NK-92 treated with Interleukin-12 subunit alpha and Interleukin-12 subunit beta, amount 100 ng/mL, for 24 hours (cell line): ENCODE measurements around the gene SRP68.
A peak's percentile ranks its signal among the peaks of the same experiment; 100 is the strongest.

ENCODE experiments used
- DNase-seq: peaks from one replicate; lab custom pipeline; 2025; lab: John Stamatoyannopoulos, UW

The SRP68 gene

DNA sequence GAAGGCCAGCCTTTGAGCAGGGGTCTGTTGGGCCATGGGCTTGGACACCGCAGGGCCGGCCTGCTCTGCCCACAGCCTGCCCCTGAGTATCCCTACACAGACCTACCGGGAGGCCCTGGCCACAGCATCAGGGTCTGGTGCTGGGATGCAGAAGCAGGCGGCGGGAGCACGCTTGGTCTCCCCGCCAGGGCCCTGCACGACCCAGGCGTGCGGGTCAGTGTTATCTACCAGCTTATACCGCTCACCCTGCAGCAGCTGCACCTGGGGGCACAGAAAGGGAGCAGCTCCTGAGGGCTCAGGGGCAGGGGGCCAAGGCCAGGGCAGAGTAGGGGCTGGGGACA is 54.0 kb downstream of the SRP68 start:
- DNase-seq = no peak

DNA sequence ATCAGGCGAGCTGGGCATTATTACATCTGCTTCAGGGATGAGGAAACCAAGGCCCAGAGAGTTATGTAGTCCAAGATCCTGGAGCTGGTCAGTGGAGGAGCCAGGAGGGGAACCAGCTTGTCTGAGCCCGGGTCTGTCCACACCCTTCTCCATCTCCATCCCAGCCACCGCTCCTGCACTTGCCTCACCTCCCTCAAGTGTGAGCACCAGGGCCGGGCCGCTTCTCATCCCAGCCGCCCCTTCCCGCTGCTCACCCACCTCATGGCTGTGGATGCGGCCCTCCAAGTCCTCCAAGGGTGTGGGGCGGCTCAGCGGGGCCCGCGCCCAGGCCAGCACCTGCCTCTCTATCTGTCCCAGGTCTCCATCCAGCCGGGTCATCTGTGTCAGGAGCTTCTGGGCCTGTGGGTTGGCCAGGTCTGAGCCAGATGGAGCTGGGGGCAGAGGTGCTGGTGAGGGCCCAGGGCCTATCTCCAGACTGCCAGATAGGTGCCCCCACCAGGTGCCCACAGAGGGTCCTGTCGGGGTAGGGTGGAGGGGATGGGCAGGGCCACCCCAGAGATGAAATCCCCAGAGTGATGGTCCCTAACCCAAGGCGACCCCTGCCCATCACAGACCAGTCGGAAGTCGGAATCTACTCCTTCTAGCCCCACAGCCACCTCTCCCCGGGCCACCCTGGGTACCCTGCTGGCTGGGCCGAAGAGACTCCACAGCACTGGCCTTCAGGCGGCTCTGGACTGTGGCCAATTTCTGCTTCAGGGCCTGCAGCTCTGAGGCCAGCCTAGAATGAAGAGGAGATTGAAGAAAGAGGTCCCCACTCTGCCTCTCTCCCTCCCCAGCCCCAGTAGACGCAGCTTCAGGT is 54.6 kb downstream of the SRP68 start:
- DNase-seq = no peak

DNA sequence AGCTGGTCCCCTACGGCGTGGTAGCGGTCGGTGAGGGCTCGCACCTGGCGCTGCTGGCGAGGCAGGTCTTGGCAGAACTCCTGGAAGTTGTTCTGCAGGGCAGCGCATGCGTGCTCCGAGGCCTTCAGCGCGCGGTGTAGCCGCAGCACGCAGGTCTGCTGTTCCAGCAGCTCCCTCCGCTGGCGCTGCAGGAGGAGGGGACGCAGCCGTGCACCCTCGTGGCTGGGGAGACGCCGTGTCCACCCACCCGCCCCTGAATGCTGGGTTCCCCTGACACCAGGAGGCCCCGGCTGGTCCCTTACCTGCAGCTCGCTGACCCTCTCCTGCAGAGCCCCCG is 57.4 kb downstream of the SRP68 start:
- DNase-seq = no peak

DNA sequence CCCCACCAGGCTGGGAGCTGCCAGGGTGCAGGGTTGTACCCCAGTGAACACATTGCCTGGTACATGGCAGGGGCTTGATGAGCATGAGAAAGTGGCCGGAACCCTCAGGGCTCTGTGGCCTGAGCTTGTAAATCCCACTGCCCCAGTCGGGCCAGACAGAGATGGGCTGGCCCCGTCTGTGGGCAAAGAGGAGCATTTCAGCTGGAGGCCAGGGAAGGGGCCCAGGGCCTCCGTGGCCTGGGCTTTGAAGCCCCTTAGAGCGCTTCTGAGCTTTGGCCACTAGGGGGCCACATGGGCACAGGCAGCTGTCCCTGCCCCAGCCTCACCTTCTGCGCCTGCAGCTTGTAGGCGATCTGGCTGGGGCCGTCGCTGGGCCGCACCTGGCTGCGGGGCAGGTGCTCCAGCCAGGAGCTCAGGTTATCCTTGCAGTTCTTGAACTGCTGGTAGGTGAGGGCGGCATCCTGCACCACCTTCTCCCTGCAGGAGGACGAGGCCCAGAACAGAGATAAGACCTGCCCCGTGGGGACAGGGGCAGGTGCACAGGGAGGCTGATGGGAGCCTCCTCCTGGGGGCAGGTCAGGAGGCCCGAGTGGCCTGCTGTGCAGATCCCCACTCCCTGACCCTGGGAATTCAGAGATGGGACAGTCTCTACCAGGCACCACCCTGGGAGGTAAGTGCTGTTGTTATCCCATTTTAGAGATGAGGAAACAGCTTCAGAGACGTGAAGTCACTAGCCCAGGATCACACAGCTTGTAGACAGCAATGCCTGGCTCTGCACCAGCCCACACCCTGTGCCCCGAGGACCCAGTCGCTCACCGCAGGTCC is 58.0 kb downstream of the SRP68 start:
- DNase-seq = peak; percentile 45

DNA sequence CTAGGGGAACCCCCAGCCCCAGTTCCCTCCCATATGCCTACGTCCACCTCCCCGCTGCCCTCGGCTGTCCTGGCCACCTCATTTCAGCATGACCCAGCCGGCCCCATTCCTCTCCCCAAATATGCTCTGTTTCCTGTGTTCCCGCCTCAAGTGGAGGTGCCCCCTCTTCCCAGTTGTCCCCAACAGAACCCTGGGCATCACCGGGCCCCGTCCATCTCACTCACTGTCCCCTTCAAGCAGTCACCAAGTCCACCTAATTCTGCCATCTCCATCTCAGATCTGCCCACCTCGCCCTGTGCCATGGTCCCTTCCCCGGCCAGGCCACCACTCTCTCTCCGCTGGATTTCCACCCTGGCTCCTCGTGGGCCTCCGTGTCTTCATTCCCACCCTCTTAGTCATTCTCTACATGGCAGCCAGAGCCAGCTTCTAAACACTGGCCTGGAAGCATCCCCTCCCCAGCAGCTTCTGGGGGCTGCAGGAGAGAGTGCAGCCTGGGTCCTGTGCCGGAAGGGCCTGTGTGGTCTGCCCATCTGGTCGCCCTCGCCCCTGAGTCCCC is 58.9 kb downstream of the SRP68 start:
- no peak for DNase-seq

DNA sequence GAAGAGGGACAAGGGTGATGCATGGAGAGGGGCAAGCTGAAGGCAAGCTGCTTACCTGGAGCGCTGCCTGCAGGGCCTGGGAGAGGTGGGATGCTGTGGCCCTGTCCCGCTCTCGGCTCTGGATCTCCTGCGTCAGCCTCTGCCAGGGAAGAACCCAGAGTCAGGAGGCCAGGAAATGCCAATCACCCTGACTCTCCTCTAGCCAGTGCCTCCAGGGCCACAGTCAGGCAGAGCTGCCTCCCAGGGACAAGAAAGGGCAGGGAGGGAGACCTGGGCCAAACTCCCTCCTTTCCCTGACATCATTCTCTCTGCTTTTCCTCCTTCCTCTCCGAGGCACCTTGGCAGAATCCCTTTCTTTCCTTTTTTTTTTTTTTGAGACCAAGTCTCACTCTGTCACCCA is 60.4 kb downstream of the SRP68 start:
- no peak for DNase-seq

DNA sequence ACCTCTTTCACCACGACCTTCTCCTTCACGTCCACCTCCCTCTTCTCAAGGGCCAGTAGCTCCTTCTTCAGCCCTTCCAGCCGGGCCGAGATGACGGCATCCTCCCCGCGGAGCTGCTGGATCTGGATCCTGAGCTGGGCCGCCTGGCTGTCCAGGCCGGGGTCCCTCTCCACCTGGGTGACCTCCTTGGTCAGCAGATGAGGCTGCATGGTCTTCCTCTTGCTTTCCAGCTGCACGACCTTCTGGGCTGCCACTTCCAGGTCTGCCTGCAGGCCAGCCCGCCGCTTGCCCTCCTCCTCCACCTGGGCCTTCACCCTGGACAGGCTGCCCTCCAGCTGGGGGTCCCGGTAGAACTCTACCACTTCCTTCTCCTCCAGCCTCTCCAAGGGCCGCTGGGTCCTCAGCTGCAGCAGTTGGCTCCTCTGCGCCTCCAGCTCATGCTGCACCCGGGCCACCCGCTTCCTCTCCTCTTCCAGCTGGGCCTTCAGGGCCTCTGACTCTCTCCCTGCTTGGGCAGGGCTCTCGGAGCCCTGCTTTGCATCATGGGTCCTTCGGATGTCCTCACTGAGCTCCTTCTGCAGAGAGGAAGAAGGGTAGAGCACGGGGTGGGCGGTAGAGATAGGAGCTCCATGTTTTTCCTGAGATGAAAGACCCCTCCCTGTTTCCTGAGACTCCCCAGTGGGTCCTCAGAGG is 62.2 kb downstream of the SRP68 start:
- no peak for DNase-seq

DNA sequence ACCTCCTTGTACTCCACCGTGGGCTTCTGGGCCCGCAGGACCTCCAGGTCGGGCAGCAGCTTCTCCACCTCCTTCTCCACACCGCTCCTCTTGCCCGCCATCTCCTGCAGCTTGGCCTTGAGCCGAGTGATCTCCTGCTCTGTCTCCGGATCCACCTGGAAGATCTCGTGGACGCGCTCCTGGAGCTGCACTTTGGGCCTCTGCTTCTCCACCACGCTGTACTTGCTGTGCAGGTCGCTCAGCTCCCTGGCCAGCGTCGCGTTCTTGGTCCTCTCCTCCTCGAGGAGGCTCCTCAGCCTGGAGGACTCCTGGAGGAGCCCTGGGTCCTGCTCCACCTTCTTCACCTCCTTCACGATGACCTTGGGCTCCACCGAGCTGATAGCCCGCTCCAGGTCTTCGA is 62.9 kb downstream of the SRP68 start:
- no peak for DNase-seq

DNA sequence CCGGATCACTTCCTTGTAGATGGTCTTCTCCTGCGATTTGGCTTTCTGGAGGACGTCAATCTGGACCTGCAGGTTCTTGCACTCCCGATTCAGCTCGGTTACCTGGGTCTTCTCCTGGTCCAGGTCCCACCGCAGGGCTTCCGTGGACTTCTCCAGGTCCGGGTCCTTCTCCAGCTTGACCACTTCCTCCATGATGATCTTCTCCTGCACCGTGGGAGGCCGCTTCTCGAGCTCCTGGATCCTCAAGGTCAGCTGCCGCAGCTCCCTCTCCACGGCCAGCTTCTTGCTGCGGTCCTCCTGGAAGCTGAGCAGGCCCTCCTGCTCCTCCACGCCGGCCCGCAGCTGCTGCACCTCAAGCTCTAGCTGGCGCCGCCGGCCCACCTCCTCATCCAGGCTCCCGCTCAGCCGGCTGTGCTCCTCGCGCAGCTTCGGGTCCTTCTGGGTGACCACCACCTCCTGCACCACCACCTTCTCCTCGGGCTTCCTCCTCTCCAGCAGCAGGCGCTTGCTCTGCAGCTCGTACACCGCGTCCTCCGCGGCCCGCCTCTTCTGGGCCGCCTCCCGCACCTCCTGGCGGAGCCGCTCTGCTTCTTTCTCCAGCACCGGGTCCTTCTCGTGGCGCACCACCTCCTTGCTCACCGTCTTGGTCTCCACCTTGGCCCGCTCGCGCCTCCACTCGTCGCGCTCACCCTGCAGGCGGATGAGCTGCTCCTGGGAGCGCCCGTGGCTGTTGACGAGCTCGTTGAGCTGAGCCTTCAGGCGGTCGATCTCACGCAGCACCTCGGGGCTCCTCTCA is 63.5 kb downstream of the SRP68 start:
- DNase-seq = no peak

DNA sequence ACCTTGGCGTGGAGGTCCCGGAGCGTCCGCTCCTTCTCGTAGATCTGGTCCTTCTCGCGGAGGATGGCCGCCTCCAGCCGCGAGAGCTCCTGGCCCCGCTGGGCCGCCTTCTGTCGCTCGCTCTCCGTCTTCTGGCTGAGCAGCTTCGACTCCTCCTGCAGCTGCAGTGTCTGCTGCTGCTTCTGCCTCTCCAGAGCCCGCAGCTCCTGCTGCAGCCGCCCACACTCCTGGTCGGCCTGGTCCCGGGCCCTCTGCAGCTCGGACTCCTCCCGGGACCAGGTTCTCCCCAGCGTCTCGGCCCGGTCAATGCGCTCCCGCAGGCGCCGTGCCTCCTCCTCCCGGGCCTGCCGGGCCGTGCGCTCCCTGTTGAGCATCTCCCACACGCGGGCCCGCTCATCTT is 64.1 kb downstream of the SRP68 start:
- DNase-seq = no peak

DNA sequence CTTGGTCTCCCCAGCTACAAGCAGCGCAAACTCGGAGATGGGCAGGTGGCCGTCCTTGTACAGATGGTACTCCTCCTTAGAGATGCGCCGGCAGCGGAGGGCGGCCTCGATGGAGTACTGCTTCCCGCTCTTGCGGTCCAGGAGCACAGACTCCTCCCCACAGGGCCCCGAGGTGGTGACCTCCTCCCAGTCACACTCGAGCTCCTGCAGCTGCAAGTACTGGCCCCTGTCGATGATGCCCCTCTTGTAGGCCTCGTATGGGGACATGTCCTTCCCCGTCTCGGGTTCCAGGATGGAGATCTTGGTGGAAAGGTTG is 64.5 kb downstream of the SRP68 start:
- no peak for DNase-seq

DNA sequence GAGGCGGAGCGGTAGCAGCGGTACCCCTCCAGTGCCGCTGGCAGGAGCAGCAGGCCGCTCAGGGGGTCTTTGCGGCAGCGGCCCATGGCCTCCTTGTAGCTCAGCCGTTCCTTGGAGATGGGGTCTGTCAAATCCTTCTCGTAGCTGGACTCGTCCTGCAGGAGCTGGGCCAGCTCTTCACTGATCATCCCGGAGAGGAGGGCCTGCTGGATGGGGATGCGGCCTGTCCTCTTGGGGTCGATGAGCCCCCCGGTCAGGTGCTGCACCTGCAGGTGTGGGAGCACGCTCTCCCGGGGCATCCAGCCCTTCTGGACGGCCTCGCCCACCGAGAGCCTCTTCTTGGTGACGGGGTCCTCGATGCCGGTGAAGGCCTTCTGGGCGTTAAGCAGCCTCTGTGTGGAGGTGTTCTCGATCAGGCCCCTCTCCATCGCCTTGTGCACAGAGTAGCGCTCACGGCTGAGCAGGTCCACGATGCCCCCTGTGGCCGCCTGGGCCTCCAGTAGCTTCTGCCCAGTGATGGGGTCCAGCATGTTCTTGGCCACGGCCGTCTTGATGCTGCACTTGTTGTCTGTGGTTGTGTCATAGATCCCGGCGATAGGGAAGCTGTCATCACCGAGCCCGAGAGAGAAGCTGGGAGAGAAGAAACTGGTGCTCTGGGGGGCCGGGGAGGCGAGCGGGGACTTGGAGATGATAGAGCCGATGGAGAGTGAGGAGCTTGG is 65.0 kb downstream of the SRP68 start:
- no peak for DNase-seq

DNA sequence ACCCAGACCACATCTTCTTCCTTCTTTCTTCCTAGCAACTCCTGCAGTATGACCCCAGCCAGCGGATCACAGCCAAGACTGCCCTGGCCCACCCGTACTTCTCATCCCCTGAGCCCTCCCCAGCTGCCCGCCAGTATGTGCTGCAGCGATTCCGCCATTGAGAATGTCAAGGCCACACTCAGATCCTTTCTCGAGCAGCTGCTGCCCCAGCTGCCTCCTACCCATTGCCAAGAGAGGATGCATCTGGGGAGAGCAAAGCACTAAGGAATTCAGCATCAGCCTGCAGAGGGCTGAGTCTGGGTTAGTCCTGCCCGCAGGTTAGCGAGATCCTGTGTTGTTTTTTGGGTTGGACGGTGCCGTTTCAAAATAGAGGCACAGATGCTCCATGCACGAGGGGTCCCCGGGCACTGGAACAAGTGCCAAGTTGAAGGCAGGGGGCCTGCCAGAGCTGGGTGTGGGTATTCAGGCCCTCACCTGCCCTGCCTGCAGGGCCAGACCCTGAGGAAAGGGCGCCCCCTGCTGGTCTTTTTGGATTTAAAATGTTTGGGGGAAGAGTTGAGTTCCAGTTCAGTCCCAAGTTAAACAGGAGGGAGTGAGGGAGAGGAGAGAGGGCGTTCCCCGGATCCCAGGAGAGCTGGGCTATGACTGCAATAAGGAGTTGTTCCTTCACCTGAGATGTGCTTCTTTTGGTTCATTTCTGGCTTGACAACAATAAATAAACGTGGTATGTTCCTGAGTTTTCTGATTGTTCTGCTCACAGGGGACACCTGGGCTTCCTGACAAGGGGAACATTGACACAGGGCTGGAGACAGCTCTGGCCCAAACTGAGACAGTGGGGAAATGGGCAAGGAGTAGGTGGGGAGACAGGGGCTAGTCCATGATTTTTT is 66.8 kb downstream of the SRP68 start:
- peak; percentile 58 for DNase-seq

DNA sequence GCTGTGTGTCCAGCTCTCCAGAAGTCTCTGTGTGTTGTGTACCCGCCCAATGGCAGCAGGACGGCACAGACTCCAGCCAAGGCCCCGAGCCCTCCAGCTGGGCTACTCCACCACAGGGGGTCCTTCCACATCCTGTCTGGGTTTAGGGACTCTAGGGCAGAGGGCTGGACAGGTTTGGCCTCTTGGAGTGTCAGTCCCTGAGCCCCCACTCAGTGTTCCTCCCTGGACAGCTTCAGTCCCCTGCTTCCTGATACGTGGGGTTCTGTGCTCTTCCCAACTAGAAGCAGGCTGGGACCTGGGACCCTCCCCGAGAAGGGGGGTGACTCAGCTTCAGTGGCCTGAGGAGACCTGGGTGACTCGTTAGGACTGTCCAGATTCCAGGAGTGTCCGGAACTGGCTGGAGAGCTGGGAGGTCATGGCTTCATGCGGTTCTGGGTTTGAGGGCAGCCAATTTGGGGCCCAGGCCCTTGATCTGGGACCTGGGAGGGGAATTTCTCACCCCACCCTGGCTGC is 67.5 kb downstream of the SRP68 start:
- no peak for DNase-seq

DNA sequence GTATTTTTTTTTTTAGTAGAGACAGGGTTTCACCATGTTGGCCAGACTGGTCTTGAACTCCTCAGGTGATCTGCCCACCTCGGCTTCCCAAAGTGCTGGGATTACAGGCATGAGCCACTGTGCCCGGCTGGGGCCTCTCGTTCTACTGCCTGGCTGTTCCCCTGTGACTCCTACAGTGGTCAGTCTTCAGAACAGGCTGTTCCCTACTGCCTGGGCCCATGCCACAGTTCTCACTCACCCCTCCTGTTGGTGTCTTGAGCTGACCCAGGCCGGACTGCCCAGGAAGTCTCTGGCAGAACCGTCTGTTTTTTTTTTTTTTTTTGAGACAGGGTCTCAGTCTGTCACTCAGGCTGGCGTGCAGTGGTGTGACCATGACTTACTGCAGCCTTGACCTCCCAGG is 68.4 kb downstream of the SRP68 start:
- no peak for DNase-seq

DNA sequence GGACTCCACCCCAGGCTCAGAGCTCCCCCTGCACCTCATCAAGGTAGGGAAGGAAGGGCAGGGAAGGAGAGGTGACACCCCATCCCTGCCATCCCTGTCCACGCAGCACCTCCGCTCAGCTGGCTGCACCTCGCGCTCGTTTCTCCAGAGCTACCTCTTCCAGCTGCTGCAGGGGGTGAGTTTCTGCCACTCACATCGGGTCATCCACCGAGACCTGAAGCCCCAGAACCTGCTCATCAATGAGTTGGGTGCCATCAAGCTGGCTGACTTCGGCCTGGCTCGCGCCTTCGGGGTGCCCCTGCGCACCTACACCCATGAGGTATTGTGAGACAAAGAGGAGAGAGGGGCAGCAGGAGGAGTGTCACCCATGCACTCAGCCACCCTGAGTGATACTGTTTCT is 70.2 kb downstream of the SRP68 start:
- DNase-seq = no peak

DNA sequence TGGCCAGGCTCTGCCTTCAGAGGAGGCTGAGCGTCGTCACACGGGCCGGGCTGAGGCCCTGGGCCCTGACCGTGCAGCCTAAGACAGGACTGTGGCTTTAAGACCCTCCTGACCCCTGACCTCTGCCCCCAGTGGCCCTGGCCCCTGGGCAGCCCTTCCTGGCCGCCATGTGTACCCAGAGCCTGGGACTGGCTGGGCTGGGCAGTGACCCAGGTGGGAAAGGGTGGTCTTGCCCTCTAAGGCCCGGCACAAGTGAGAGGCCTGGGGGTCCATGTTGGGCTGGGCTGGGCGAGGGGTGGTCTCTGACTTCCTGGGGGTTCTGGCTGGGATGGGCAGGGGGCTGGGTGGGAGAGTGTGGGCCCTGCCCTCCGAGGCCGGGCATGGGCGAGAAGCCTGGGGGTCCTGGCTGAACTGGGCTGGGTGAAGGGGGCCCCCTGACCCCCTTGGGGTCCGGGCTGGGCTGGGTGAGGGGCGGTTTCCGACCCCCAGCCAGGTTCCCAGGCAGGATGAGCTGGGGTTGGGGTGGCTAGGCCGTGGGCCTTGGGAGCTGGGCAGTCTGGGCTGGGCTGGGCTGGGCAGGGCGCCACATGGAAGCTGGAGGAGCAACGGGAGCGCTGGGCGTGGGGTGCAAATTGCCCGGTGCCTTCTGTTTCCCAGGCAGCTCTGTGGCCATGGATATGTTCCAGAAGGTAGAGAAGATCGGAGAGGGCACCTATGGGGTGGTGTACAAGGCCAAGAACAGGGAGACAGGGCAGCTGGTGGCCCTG is 71.4 kb downstream of the SRP68 start, which contains the start of gene CDK3:
Gene CDK3, plus strand, starts transcription at position 101 of the 767 bp plus-strand sequence. Its CDS starts 571 bp downstream, at position 672.
- no peak for DNase-seq

DNA sequence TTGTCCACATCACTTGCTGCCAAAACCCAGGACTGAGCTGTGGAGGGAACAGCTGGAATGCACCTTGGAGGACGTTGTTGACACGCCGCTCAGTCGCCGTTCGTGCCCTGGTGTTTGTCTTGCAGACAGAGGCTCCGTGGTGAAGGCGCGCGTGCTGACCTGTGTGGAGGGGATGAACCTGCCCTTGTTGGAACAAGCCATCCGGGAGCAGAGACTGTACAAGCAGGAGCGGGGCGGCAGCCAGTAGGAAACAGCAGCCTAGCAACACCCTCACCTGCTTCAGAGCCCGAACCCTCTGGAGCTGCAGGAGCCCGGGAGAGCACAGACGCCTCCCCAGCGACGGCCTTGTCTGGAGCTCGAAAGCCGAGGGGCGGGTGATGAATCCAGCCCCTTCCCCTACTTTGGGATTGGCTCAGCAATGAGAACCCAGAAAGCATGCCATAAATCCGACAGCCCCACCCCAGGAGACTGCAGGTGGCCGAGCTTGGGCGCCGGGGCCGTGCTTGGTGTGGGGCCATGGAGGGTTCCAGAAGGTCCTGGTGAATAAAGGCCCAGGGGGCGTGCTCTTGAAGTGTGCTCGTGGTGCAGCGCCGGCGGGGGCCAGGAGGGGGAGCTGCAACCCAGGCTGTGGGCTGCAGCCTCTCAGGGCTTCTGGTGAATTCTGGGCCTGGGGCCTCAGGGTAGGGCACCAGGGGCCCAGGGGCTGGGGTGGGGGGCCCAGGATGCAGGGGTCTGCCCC is 72.1 kb downstream of the SRP68 start:
- peak; percentile 27 for DNase-seq
